Right lobe of liver (tissue), 6 donors: Measurements from ENCODE around the gene USP6NL. TPM values are rescaled to one million over a fixed set of nuclear protein-coding genes. Genes with fewer than 3 reads are reported as not detected.
"Not testable (repeated sequence)": the region's sequence is repeated elsewhere in the genome, so short reads cannot be mapped to it uniquely, and the experiment has no call there.

Experiments
- ATAC-seq, 4 donors: fragments of 200-7000 bp; cut with Tn5 transposase; one replicate each; pipeline ENCODE4 v1.9.1; 2020; ENCODE audit warnings: mild to moderate bottlenecking in 4 of 4, moderate library complexity in 4 of 4
- DNase-seq, 3 donors: peaks; one replicate each; pipeline ENCODE4 v3.0.0-alpha.2; 2020
- H3K27ac ChIP-seq, 3 donors: fragments of 200-600 bp; one replicate each; pipeline ENCODE4 v1.8.0; 2022
- H3K27me3 ChIP-seq, 2 donors: fragments of 200-600 bp; one replicate each; pipeline ENCODE4 v1.8.0; 2022
- H3K36me3 ChIP-seq, 4 donors: fragments of 200-600 bp; sonication (generic) in 1 of 4; one replicate each; pipeline versions ENCODE4 v1.5.1 to v1.8.0; 2017 to 2022; ENCODE audit warnings: control low read depth in 1 of 4
- H3K4me1 ChIP-seq, 4 donors: fragments of 200-600 bp; sonication (generic) in 1 of 4; one replicate each; pipeline versions ENCODE4 v1.5.1 to v1.8.0; 2017 to 2022; ENCODE audit warnings: control low read depth in 1 of 4
- H3K4me3 ChIP-seq, 3 donors: fragments of 200-600 bp; one replicate each; pipeline ENCODE4 v1.8.0; 2022
- H3K9me3 ChIP-seq, 4 donors: fragments of 200-600 bp; sonication (generic) in 1 of 4; one replicate each; pipeline versions ENCODE4 v1.5.1 to v1.8.0; 2017 to 2022; ENCODE audit warnings: control low read depth in 1 of 4
- CTCF ChIP-seq, 4 donors: fragments of 200-600 bp in 3 of 4; fragments of 450-650 bp in 1 of 4; IDR thresholded peaks; one replicate each; pipeline versions ENCODE4 v1.5.1 to v1.8.0; 2016 to 2022; ENCODE audit warnings: antibody characterized with exemption in 4 of 4, mild to moderate bottlenecking in 2 of 4
- POLR2A ChIP-seq: fragments of 450-650 bp; IDR thresholded peaks from one replicate; pipeline ENCODE4 v1.6.1; 2017; ENCODE audit warnings: antibody characterized with exemption, mild to moderate bottlenecking
- WGBS: methylation state at CpG from one replicate; pipeline ENCODE4 v1.1.6; 2018; ENCODE audit warnings: low coverage, low lambda C conversion rate; ENCODE audit not compliant: insufficient coverage; ENCODE audit errors: missing lambda C conversion rate; 5-methylcytosine and 5-hydroxymethylcytosine counted together
- intact Hi-C, 2 donors: fragments of 100-400 bp; cut with DNase I; formaldehyde crosslinking; loops; one replicate each; pipeline versions ENCODE4 v1.11.2 to v1.14.1; 2022
- total RNA-seq, 6 experiments: library from RNA; depleted of rRNA in 2 of 6; stranded (reverse); fragments of >200 nt in 2 of 6; fragmentation: NEBNext Ultra II Directional in 3 of 6; extraction: Animal tissue kit (Norgen Biotek cat#: 25700) in 3 of 6; gene quantifications; one replicate each; pipeline versions ENCODE4 v1.1.0 to v1.2.4, GENCODE V29; 2016 to 2023
- donor health status: DM: no; HTN: yes; CAD: no.
- donor health status: DM: no; HTN: no; CAD: no.
- donor health status: DM: no; HTN: no; CAD: no.
- donor health status: DM: no; HTN: yes; CAD: no.
- donor health status: DM: no; HTN: yes; CAD: no.

USP6NL gene
- total RNA-seq, 6 experiments from 2014 or later: 8.4 to 15.3 (median 11.5) TPM

GRCh38 chr10:11499425-11500071 lies 111.9 kb downstream of the USP6NL start:
- Histone ChIP-seq H3K9me3 (no peaks in the 10 kb centered on the region), H3K4me1 (no peaks in the 10 kb centered on the region), H3K27me3 (no peaks in the 10 kb centered on the region), H3K4me3 (no peak overlapping the region), H3K27ac (no peak overlapping the region), H3K36me3 (peaks cover 0 to 7% (median 2%) of the 10 kb centered on the region in 4 donors)
- 87% methylated on average over 3 of the region's 4 CpGs for WGBS
- peak in 1 of 4 donors; percentile 61 for ATAC-seq
- no peak for DNase-seq
- intact Hi-C loops: no loop called here
- no peak for TF ChIP-seq CTCF (IDR thresholded peaks at IDR 0.05)
- no peak for TF ChIP-seq POLR2A

DNA sequence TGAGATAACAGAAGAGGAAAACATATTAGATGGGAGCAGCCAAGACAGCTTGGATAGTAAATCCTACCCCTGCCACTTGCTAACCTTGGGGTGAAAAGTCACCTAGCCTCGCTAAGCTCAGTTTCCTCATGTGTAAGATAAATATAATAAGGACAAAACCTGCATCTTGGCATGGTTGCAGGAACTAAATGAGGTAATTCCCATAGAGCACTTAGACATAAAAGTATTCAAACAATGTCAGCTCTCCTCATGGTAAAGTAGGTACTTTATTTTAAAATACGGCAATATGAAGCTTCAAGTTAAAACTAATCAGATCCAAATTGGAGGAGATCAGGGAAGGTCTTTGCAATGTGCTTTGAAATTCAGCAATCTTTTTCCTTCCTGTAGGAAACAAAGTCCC lies 113.1 kb downstream of the USP6NL start:
- no peaks in the 10 kb centered on the region for H3K4me1 ChIP-seq
- H3K27me3 ChIP-seq: no peaks in the 10 kb centered on the region
- intact Hi-C loops: no loop called here
- WGBS: 88% methylated on average over 2 of the region's 2 CpGs
- no peak for DNase-seq
- no peak for TF ChIP-seq CTCF (IDR thresholded peaks at IDR 0.05)
- TF ChIP-seq POLR2A: no peak
- no peak overlapping the region for H3K27ac ChIP-seq
- H3K36me3 ChIP-seq: peaks cover 0 to 11% (median 4%) of the 10 kb centered on the region in 4 donors
- ATAC-seq: no peak
- no peak overlapping the region for H3K4me3 ChIP-seq
- H3K9me3 ChIP-seq: no peaks in the 10 kb centered on the region

DNA sequence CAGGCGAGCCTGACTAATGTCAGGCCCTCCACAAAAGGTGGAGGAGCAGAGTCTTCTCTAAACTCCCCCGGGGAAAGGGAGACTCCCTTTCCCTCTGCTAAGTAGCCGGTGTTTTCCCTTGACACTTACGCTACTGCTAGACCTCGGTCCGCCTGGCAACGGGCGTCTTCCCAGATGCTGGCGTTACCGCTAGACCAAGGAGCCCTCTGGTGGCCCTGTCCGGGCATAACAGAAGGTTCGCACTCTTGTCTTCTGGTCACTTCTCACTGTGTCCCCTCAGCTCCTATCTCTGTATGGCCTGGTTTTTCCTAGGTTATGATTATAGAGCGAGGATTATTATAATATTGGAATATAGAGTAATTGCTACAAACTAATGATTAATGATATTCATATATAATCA lies 116.5 kb downstream of the USP6NL start:
- intact Hi-C loops, H3K9me3 ChIP-seq, ATAC-seq, H3K27me3 ChIP-seq, H3K4me1 ChIP-seq, H3K27ac ChIP-seq, DNase-seq, H3K4me3 ChIP-seq: not testable (repeated sequence)
- 71% methylated on average over 10 of the region's 13 CpGs for WGBS
- peaks cover 0 to 17% (median 8%) of the 10 kb centered on the region in 4 donors for H3K36me3 ChIP-seq
- TF ChIP-seq CTCF (IDR thresholded peaks at IDR 0.05): peak in 1 of 4 donors; percentile 15

DNA sequence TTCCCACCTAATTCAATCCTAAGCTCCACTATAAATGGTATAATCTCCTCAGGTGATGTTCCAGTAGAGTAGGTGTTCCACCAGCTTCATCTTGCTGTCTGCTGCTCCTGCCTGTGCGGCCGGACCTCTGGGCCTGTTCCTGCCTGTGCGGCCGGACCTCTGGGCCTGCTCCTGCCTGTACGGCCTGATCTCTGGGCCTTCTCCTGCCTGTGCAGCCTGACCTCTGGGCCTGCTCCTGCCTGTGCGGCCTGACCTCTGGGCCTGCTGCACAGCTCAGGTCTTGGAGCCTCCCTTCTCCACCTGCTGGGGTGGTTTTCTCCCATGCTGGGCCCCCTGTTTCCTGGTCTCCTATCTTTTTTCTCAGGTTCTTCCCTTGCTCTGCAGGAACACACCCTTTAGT lies 117.8 kb downstream of the USP6NL start:
- DNase-seq (no peak), ATAC-seq (peak in 1 of 4 donors; percentile 22)
- Histone ChIP-seq H3K27me3 (no peaks in the 10 kb centered on the region), H3K4me3 (no peak overlapping the region), H3K27ac (no peak overlapping the region), H3K4me1 (no peaks in the 10 kb centered on the region), H3K36me3 (peaks cover 0 to 17% (median 4%) of the 10 kb centered on the region in 4 donors), H3K9me3 (no peaks in the 10 kb centered on the region)
- no peak for TF ChIP-seq POLR2A
- TF ChIP-seq CTCF (IDR thresholded peaks at IDR 0.05): no peak
- intact Hi-C loops: no loop called here
- WGBS: 100% methylated on average over 2 of the region's 6 CpGs
